Measurements from ENCODE around the gene CPNE8.

Gene CPNE8

GRCh38 chr12:38691164-38691563, 214.2 kb downstream of the CPNE8 start:
- ATAC-seq = no peak

GRCh38 chr12:38690646-38691045, 214.7 kb downstream of the CPNE8 start:
- no peaks in the 10 kb centered on the region for H3K9me3 Mint-ChIP-seq
- no peak overlapping the region for H3K4me3 Mint-ChIP-seq
- DNase-seq (no peak), ATAC-seq (no peak)
- no peaks in the 10 kb centered on the region for H3K36me3 Mint-ChIP-seq (ENCODE audit: low read depth)
- H3K27me3 Mint-ChIP-seq = no peaks in the 10 kb centered on the region
- H3K27ac Mint-ChIP-seq = no peak overlapping the region
- H3K4me1 Mint-ChIP-seq = no peaks in the 10 kb centered on the region

More at GRCh38 chr12:38691164-38691563, 214.2 kb downstream of the CPNE8 start:
- DNase-seq = no peak
- Mint-ChIP-seq H3K27ac (no peak overlapping the region), H3K4me1 (no peaks in the 10 kb centered on the region), H3K4me3 (no peak overlapping the region), H3K27me3 (no peaks in the 10 kb centered on the region), H3K36me3 (ENCODE audit: low read depth) (no peaks in the 10 kb centered on the region), H3K9me3 (no peaks in the 10 kb centered on the region)

GRCh38 chr12:38689704-38690103, 215.7 kb downstream of the CPNE8 start:
- H3K36me3 Mint-ChIP-seq (ENCODE audit: low read depth) = no peaks in the 10 kb centered on the region
- no peak for DNase-seq

GRCh38 chr12:38689195-38689594, 216.2 kb downstream of the CPNE8 start:
- Mint-ChIP-seq H3K27ac (no peak overlapping the region), H3K4me1 (no peaks in the 10 kb centered on the region), H3K27me3 (no peaks in the 10 kb centered on the region), H3K9me3 (no peaks in the 10 kb centered on the region), H3K4me3 (no peak overlapping the region), H3K36me3 (ENCODE audit: low read depth) (no peaks in the 10 kb centered on the region)
- ATAC-seq (no peak), DNase-seq (no peak)

More at GRCh38 chr12:38689704-38690103, 215.7 kb downstream of the CPNE8 start:
- no peaks in the 10 kb centered on the region for H3K27me3 Mint-ChIP-seq
- H3K4me1 Mint-ChIP-seq = no peaks in the 10 kb centered on the region
- H3K4me3 Mint-ChIP-seq = no peak overlapping the region
- H3K9me3 Mint-ChIP-seq = no peaks in the 10 kb centered on the region
- no peak for ATAC-seq
- no peak overlapping the region for H3K27ac Mint-ChIP-seq

GRCh38 chr12:38682521-38682920, 222.9 kb downstream of the CPNE8 start:
- ATAC-seq = no peak
- H3K27ac Mint-ChIP-seq = no peak overlapping the region
- DNase-seq = no peak
- H3K27me3 Mint-ChIP-seq = no peaks in the 10 kb centered on the region
- no peak overlapping the region for H3K4me3 Mint-ChIP-seq
- no peaks in the 10 kb centered on the region for H3K36me3 Mint-ChIP-seq (ENCODE audit: low read depth)
- no peaks in the 10 kb centered on the region for H3K4me1 Mint-ChIP-seq
- no peaks in the 10 kb centered on the region for H3K9me3 Mint-ChIP-seq

- H3K4me1 Mint-ChIP-seq = no peaks in the 10 kb centered on the region
- no peak overlapping the region for H3K4me3 Mint-ChIP-seq
- DNase-seq (no peak), ATAC-seq (no peak)
- H3K27me3 Mint-ChIP-seq = no peaks in the 10 kb centered on the region
- no peak overlapping the region for H3K27ac Mint-ChIP-seq
- H3K36me3 Mint-ChIP-seq (ENCODE audit: low read depth) = no peaks in the 10 kb centered on the region
- H3K9me3 Mint-ChIP-seq = no peaks in the 10 kb centered on the region
These were observed 235.9 kb downstream of the CPNE8 start for GRCh38 chr12:38669530-38669929.

GRCh38 chr12:38669081-38669480, 236.3 kb downstream of the CPNE8 start:
- Mint-ChIP-seq H3K4me1 (no peaks in the 10 kb centered on the region), H3K27ac (no peak overlapping the region), H3K4me3 (no peak overlapping the region), H3K9me3 (no peaks in the 10 kb centered on the region), H3K27me3 (no peaks in the 10 kb centered on the region), H3K36me3 (ENCODE audit: low read depth) (no peaks in the 10 kb centered on the region)
- no peak for ATAC-seq
- DNase-seq = no peak

- ATAC-seq = no peak
These were observed 239.0 kb downstream of the CPNE8 start for GRCh38 chr12:38666425-38666824.

GRCh38 chr12:38664661-38665269, 240.6 kb downstream of the CPNE8 start:
- H3K27ac Mint-ChIP-seq = no peak overlapping the region
- peaks cover 10% of the 10 kb centered on the region for H3K36me3 Mint-ChIP-seq (ENCODE audit: low read depth)
- H3K4me1 Mint-ChIP-seq = no peaks in the 10 kb centered on the region
- DNase-seq (no peak), ATAC-seq (no peak)
- H3K9me3 Mint-ChIP-seq = peaks cover 16% of the 10 kb centered on the region
- H3K4me3 Mint-ChIP-seq = no peak overlapping the region
- no peaks in the 10 kb centered on the region for H3K27me3 Mint-ChIP-seq

More at GRCh38 chr12:38666425-38666824, 239.0 kb downstream of the CPNE8 start:
- Mint-ChIP-seq H3K4me1 (no peaks in the 10 kb centered on the region), H3K9me3 (peaks cover 16% of the 10 kb centered on the region), H3K36me3 (ENCODE audit: low read depth) (peaks cover 8% of the 10 kb centered on the region), H3K27me3 (no peaks in the 10 kb centered on the region), H3K4me3 (no peak overlapping the region), H3K27ac (no peak overlapping the region)
- DNase-seq = no peak

GRCh38 chr12:38662829-38663228, 242.6 kb downstream of the CPNE8 start:
- no peak overlapping the region for H3K27ac Mint-ChIP-seq
- no peaks in the 10 kb centered on the region for H3K27me3 Mint-ChIP-seq
- DNase-seq (no peak), ATAC-seq (no peak)
- no peaks in the 10 kb centered on the region for H3K4me1 Mint-ChIP-seq
- no peak overlapping the region for H3K4me3 Mint-ChIP-seq
- peaks cover 10% of the 10 kb centered on the region for H3K36me3 Mint-ChIP-seq (ENCODE audit: low read depth)
- H3K9me3 Mint-ChIP-seq = peaks cover 26% of the 10 kb centered on the region

GRCh38 chr12:38653650-38654049, 251.7 kb downstream of the CPNE8 start:
- Mint-ChIP-seq H3K27me3 (no peaks in the 10 kb centered on the region), H3K27ac (no peak overlapping the region), H3K36me3 (ENCODE audit: low read depth) (peaks cover 1% of the 10 kb centered on the region), H3K9me3 (peaks cover 5% of the 10 kb centered on the region), H3K4me3 (no peak overlapping the region), H3K4me1 (no peaks in the 10 kb centered on the region)
- ATAC-seq (no peak), DNase-seq (no peak)

GRCh38 chr12:38648813-38649212, 256.6 kb downstream of the CPNE8 start:
- no peaks in the 10 kb centered on the region for H3K36me3 Mint-ChIP-seq (ENCODE audit: low read depth)
- no peaks in the 10 kb centered on the region for H3K9me3 Mint-ChIP-seq
- H3K4me1 Mint-ChIP-seq = no peaks in the 10 kb centered on the region
- no peak overlapping the region for H3K27ac Mint-ChIP-seq
- ATAC-seq (no peak), DNase-seq (no peak)
- H3K4me3 Mint-ChIP-seq = no peak overlapping the region
- no peaks in the 10 kb centered on the region for H3K27me3 Mint-ChIP-seq

- Mint-ChIP-seq H3K4me1 (no peaks in the 10 kb centered on the region), H3K27me3 (no peaks in the 10 kb centered on the region), H3K9me3 (peaks cover 5% of the 10 kb centered on the region), H3K27ac (no peak overlapping the region), H3K36me3 (ENCODE audit: low read depth) (no peaks in the 10 kb centered on the region), H3K4me3 (no peak overlapping the region)
- DNase-seq (no peak), ATAC-seq (no peak)
These were observed 259.2 kb downstream of the CPNE8 start for GRCh38 chr12:38646146-38646545.

- Mint-ChIP-seq H3K27me3 (no peaks in the 10 kb centered on the region), H3K4me3 (no peak overlapping the region), H3K36me3 (ENCODE audit: low read depth) (no peaks in the 10 kb centered on the region), H3K9me3 (peaks cover 15% of the 10 kb centered on the region), H3K4me1 (no peaks in the 10 kb centered on the region), H3K27ac (no peak overlapping the region)
- DNase-seq = no peak
- ATAC-seq = no peak
These were observed 265.8 kb downstream of the CPNE8 start for GRCh38 chr12:38639625-38640024.

- H3K27me3 Mint-ChIP-seq = no peaks in the 10 kb centered on the region
- H3K4me3 Mint-ChIP-seq = no peak overlapping the region
- H3K36me3 Mint-ChIP-seq (ENCODE audit: low read depth) = no peaks in the 10 kb centered on the region
- DNase-seq (no peak), ATAC-seq (no peak)
- H3K27ac Mint-ChIP-seq = no peak overlapping the region
- peaks cover 15% of the 10 kb centered on the region for H3K9me3 Mint-ChIP-seq
- H3K4me1 Mint-ChIP-seq = no peaks in the 10 kb centered on the region
These were observed 267.0 kb downstream of the CPNE8 start for GRCh38 chr12:38638401-38638800.

- ATAC-seq = no peak
- H3K27me3 Mint-ChIP-seq = no peaks in the 10 kb centered on the region
- no peaks in the 10 kb centered on the region for H3K4me1 Mint-ChIP-seq
- peaks cover 4% of the 10 kb centered on the region for H3K9me3 Mint-ChIP-seq
- H3K36me3 Mint-ChIP-seq (ENCODE audit: low read depth) = no peaks in the 10 kb centered on the region
- no peak overlapping the region for H3K27ac Mint-ChIP-seq
- DNase-seq = no peak
- H3K4me3 Mint-ChIP-seq = no peak overlapping the region
These were observed 271.9 kb downstream of the CPNE8 start for GRCh38 chr12:38633511-38633910.
